GM12878 (cell line): ENCODE data around the gene TLR1. TPM values are rescaled to one million over a fixed set of nuclear protein-coding genes. Genes with fewer than 3 reads are reported as not detected.
A peak's percentile ranks its signal among the peaks of the same experiment; 100 is the strongest.

ENCODE experiments used
- CREB1 ChIP-seq: IDR thresholded peaks from 2 replicates; pipeline ENCODE4 v1.6.1; 2012; ENCODE audit warnings: low read depth, mild to moderate bottlenecking, inconsistent platforms
- HDAC2 ChIP-seq: fragments of 200-600 bp; sonication (generic); IDR thresholded peaks from 2 replicates; pipeline ENCODE4 v1.6.1; 2017
- HDGF ChIP-seq: fragments of 450-650 bp; IDR thresholded peaks from 2 replicates; pipeline ENCODE4 v1.6.1; 2016; ENCODE audit warnings: antibody characterized with exemption
- LARP7 ChIP-seq: fragments of 450-650 bp; IDR thresholded peaks from 2 replicates; pipeline ENCODE4 v1.6.1; 2017; ENCODE audit warnings: mild to moderate bottlenecking
- MTA3 ChIP-seq: IDR thresholded peaks from 2 replicates; pipeline ENCODE4 v1.6.1; 2012; ENCODE audit warnings: low read length, inconsistent platforms, borderline replicate concordance
- MXI1 ChIP-seq: fragments of 150-350 bp; IDR thresholded peaks from 2 replicates; pipeline ENCODE4 v1.6.1; 2011; ENCODE audit warnings: low read depth, mild to moderate bottlenecking, inconsistent platforms, low read length, improper control_type of control experiment
- NBN ChIP-seq: fragments of 450-650 bp; IDR thresholded peaks from 2 replicates; pipeline ENCODE4 v1.6.1; 2016
- NR2C1 ChIP-seq: fragments of 450-650 bp; IDR thresholded peaks from 2 replicates; pipeline ENCODE4 v1.6.1; 2017; ENCODE audit warnings: antibody characterized with exemption, mild to moderate bottlenecking, moderate library complexity
- NRF1 ChIP-seq: conservative IDR thresholded peaks from 2 replicates; pipeline ENCODE4 v1.6.1; 2011; ENCODE audit warnings: mild to moderate bottlenecking, low read depth, low read length, improper control_type of control experiment
- POU2F2 ChIP-seq: IDR thresholded peaks from 3 replicates; pipeline ENCODE4 v1.6.1; 2011; ENCODE audit warnings: low read depth, mild to moderate bottlenecking, low read length, borderline replicate concordance
- RBBP5 ChIP-seq: fragments of 200-600 bp; sonication (generic); conservative IDR thresholded peaks from 2 replicates; pipeline ENCODE4 v1.6.1; 2016
- RELA ChIP-seq: fragments of 450-650 bp; IDR thresholded peaks from 2 replicates; pipeline ENCODE4 v1.8.0; 2014; ENCODE audit warnings: borderline replicate concordance; ENCODE audit not compliant: partially characterized antibody
- RUNX3 ChIP-seq: IDR thresholded peaks from 2 replicates; pipeline ENCODE4 v1.6.1; 2012; ENCODE audit warnings: low read length, inconsistent platforms
- SIX5 ChIP-seq: IDR thresholded peaks from 2 replicates; pipeline ENCODE4 v1.6.1; 2011; ENCODE audit warnings: mild to moderate bottlenecking, low read depth, low read length, moderate library complexity; ENCODE audit not compliant: severe bottlenecking
- STAT1 ChIP-seq: fragments of 450-650 bp; conservative IDR thresholded peaks from 2 replicates; pipeline ENCODE4 v1.6.1; 2014; ENCODE audit warnings: antibody characterized with exemption, mild to moderate bottlenecking
- TARDBP ChIP-seq: IDR thresholded peaks from 2 replicates; pipeline ENCODE4 v1.6.1; 2016; ENCODE audit warnings: borderline replicate concordance
- ZBED1 ChIP-seq: IDR thresholded peaks from 2 replicates; pipeline ENCODE4 v1.6.1; 2016; ENCODE audit warnings: borderline replicate concordance
- ZNF207 ChIP-seq: fragments of 450-650 bp; IDR thresholded peaks from 2 replicates; pipeline ENCODE4 v1.6.1; 2014; ENCODE audit warnings: antibody characterized with exemption, mild to moderate bottlenecking, borderline replicate concordance
- ZNF217 ChIP-seq: fragments of 450-650 bp; IDR thresholded peaks from 2 replicates; pipeline ENCODE4 v1.6.1; 2017; ENCODE audit warnings: antibody characterized with exemption, mild to moderate bottlenecking
- polyA plus RNA-seq, 11 experiments: library from polyadenylated mRNA; depleted of rRNA in 4 of 11; unstranded in 6 of 11; stranded (reverse) in 5 of 11; fragments of >200 nt; fragmentation: Nextera tagmentation in 4 of 11; fragmentation: Illumina TruSeq in 1 of 11; extraction: Ambion mirVana in 4 of 11; extraction: Trizol in 1 of 11; gene quantifications; 1 replicate in 1 of 11; 2 replicates in 10 of 11; pipeline versions ENCODE4 v1.2.1 to v1.2.3, GENCODE V29; 2011 to 2016; ENCODE audit warnings: inconsistent platforms in 2 of 11, missing spikeins in 2 of 11, low read depth in 1 of 11
- total RNA-seq, 4 experiments: library from RNA; depleted of rRNA in 3 of 4; stranded (reverse); fragments of >200 nt in 3 of 4; fragmentation: Illumina TruSeq in 1 of 4; extraction: Trizol in 1 of 4; gene quantifications; 2 replicates each; pipeline versions ENCODE4 v1.2.1 to v1.2.3, GENCODE V29; 2013 to 2021
- TF ChIP-seq, protein P1 (sequence below): IDR thresholded peaks from 2 replicates; pipeline ENCODE4 v1.6.1; 2011; ENCODE audit warnings: mild to moderate bottlenecking, low read depth, low read length, moderate library complexity; ENCODE audit not compliant: insufficient replicate concordance
- TF ChIP-seq, protein P2 (sequence below): IDR thresholded peaks from 2 replicates; pipeline ENCODE4 v1.6.1; 2012; ENCODE audit warnings: low read length, inconsistent platforms
- TF ChIP-seq, protein P3 (sequence below): IDR thresholded peaks from 2 replicates; pipeline ENCODE4 v1.6.1; 2011; ENCODE audit warnings: low read depth, low read length, improper control_type of control experiment, borderline replicate concordance
- TF ChIP-seq, protein P4 (sequence below): fragments of 450-650 bp; IDR thresholded peaks from 2 replicates; pipeline ENCODE4 v1.6.1; 2017; ENCODE audit warnings: antibody characterized with exemption, mild to moderate bottlenecking, moderate library complexity

TLR1 gene
- total and polyA plus RNA-seq, 10 of the 15 experiments (the other 5 are each of a cell fraction or from before 2014, with no cell fraction given) = 9.3 to 57.1 (median 20.4) TPM

DNA sequence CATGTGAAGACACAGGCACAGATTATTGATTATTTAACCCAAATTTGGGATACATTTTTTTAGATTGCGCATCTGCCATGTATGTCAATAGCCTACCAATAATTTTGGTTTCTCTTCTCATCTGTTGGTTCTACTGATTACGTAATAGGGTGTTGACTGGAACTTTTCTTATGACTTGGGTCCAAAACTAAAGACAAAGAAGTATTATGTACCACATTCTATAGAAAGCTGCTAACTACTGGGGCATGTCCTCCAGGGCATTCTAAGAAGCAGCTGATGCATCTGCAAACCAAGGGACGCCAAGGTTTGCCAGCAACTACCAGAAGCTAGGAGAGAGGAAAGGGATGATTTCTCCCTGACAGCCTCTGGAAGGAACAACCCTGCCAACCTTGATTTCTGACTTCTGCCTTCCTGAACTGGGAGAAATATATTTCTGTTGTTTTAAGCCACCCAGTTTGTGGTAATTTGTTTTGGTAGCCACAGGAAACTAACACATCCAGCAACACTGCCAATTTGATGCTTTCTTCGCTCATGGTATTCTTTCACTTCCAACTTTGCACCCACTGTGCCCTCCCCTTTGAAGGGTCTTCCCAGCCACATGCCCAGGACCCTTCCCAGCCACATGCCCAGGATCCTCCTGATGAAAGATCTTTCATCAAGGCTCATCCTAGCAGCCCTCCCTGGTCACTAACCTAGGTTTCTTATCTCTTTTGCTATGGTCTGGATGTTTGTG is 15.9 kb upstream of the TLR1 start (continued):
- TF ChIP-seq SIX5 (no peak), LARP7 (peak; percentile 55; the same call in 1 of the 2 replicates), HDAC2 (no peak), RELA (no peak), NBN (peak; percentile 66), ZNF207 (0 out of 2 replicates have a peak, but pooled peaks have one; percentile 11), HDGF (peak; percentile 75; the same call in 1 of the 2 replicates), ZBED1 (no peak), RBBP5 (no peak), CREB1 (peak; percentile 77), MTA3 (peak; percentile 82; the same call in 1 of the 2 replicates), TARDBP (no peak), ZNF217 (no peak; the same call in 1 of the 2 replicates), RUNX3 (peak; percentile 63), NR2C1 (no peak), MXI1 (peak; percentile 10; the same call in 1 of the 2 replicates), NRF1 (no peak), STAT1 (no peak; the same call in 1 of the 2 replicates), POU2F2 (peak; percentile 22; the same call in 1 of the 3 replicates)
- TF ChIP-seq, protein P1, sequence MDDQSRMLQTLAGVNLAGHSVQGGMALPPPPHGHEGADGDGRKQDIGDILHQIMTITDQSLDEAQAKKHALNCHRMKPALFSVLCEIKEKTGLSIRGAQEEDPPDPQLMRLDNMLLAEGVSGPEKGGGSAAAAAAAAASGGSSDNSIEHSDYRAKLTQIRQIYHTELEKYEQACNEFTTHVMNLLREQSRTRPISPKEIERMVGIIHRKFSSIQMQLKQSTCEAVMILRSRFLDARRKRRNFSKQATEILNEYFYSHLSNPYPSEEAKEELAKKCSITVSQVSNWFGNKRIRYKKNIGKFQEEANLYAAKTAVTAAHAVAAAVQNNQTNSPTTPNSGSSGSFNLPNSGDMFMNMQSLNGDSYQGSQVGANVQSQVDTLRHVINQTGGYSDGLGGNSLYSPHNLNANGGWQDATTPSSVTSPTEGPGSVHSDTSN = no peak
- TF ChIP-seq, protein P2, sequence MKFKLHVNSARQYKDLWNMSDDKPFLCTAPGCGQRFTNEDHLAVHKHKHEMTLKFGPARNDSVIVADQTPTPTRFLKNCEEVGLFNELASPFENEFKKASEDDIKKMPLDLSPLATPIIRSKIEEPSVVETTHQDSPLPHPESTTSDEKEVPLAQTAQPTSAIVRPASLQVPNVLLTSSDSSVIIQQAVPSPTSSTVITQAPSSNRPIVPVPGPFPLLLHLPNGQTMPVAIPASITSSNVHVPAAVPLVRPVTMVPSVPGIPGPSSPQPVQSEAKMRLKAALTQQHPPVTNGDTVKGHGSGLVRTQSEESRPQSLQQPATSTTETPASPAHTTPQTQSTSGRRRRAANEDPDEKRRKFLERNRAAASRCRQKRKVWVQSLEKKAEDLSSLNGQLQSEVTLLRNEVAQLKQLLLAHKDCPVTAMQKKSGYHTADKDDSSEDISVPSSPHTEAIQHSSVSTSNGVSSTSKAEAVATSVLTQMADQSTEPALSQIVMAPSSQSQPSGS = peak; percentile 94
- TF ChIP-seq, protein P3, sequence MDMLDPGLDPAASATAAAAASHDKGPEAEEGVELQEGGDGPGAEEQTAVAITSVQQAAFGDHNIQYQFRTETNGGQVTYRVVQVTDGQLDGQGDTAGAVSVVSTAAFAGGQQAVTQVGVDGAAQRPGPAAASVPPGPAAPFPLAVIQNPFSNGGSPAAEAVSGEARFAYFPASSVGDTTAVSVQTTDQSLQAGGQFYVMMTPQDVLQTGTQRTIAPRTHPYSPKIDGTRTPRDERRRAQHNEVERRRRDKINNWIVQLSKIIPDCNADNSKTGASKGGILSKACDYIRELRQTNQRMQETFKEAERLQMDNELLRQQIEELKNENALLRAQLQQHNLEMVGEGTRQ = no peak
- TF ChIP-seq, protein P4, sequence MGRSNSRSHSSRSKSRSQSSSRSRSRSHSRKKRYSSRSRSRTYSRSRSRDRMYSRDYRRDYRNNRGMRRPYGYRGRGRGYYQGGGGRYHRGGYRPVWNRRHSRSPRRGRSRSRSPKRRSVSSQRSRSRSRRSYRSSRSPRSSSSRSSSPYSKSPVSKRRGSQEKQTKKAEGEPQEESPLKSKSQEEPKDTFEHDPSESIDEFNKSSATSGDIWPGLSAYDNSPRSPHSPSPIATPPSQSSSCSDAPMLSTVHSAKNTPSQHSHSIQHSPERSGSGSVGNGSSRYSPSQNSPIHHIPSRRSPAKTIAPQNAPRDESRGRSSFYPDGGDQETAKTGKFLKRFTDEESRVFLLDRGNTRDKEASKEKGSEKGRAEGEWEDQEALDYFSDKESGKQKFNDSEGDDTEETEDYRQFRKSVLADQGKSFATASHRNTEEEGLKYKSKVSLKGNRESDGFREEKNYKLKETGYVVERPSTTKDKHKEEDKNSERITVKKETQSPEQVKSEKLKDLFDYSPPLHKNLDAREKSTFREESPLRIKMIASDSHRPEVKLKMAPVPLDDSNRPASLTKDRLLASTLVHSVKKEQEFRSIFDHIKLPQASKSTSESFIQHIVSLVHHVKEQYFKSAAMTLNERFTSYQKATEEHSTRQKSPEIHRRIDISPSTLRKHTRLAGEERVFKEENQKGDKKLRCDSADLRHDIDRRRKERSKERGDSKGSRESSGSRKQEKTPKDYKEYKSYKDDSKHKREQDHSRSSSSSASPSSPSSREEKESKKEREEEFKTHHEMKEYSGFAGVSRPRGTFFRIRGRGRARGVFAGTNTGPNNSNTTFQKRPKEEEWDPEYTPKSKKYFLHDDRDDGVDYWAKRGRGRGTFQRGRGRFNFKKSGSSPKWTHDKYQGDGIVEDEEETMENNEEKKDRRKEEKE = no peak
